Karpas-422 (cell line): ENCODE data around the gene SCFD1. TPM values are rescaled to one million over a fixed set of nuclear protein-coding genes. Genes with fewer than 3 reads are reported as not detected.
"Not testable (repeated sequence)": the region's sequence is repeated elsewhere in the genome, so short reads cannot be mapped to it uniquely, and the experiment has no call there.

Experiments
- DNase-seq: peaks from one replicate; pipeline ENCODE4 v3.0.0-alpha.2; 2015
- H2AFZ ChIP-seq: fragments of 200-600 bp; sonication (generic); 2 replicates; pipeline ENCODE4 v1.6.1; 2014; ENCODE audit warnings: antibody characterized with exemption, low read length, mixed read lengths
- H3K27ac ChIP-seq: fragments of 200-600 bp; sonication (generic); 2 replicates; pipeline ENCODE4 v1.5.1; 2014; ENCODE audit warnings: mild to moderate bottlenecking, low read length, moderate library complexity
- H3K27me3 ChIP-seq: fragments of 200-600 bp; sonication (generic); 2 replicates; pipeline ENCODE4 v1.6.1; 2014; ENCODE audit warnings: low read length, mixed read lengths
- H3K36me3 ChIP-seq: fragments of 200-600 bp; sonication (generic); 2 replicates; pipeline ENCODE4 v1.6.1; 2014; ENCODE audit warnings: low read length, mixed read lengths; ENCODE audit not compliant: insufficient read depth
- H3K4me1 ChIP-seq: fragments of 200-600 bp; sonication (generic); 2 replicates; pipeline ENCODE4 v1.6.1; 2014; ENCODE audit warnings: mild to moderate bottlenecking, low read length, mixed read lengths
- H3K4me2 ChIP-seq: fragments of 200-600 bp; sonication (generic); 2 replicates; pipeline ENCODE4 v1.6.1; 2014; ENCODE audit warnings: low read length, low read depth, mild to moderate bottlenecking; ENCODE audit not compliant: poor library complexity, severe bottlenecking
- H3K4me3 ChIP-seq: fragments of 200-600 bp; sonication (generic); 2 replicates; pipeline ENCODE4 v1.5.1; 2014; ENCODE audit warnings: mild to moderate bottlenecking, antibody characterized with exemption, low read length, mixed read lengths
- H3K79me2 ChIP-seq: fragments of 200-600 bp; sonication (generic); 2 replicates; pipeline ENCODE4 v1.6.1; 2014; ENCODE audit warnings: mild to moderate bottlenecking, low read length, mixed read lengths
- H3K9ac ChIP-seq: fragments of 200-600 bp; sonication (generic); 2 replicates; pipeline ENCODE4 v1.6.0; 2014; ENCODE audit warnings: low read length
- H3K9me2 ChIP-seq: fragments of 200-600 bp; sonication (generic), shearing (Covaris generic); replicated peaks from 2 replicates; pipeline ENCODE4 v1.6.0; 2014; ENCODE audit warnings: mild to moderate bottlenecking, low read length, moderate library complexity; ENCODE audit not compliant: insufficient read depth
- H3K9me3 ChIP-seq: fragments of 300-700, 200-600 bp; sonication (generic); 2 replicates; pipeline ENCODE4 v1.6.1; 2014; ENCODE audit warnings: low read length, mixed read lengths
- H4K20me1 ChIP-seq: fragments of 200-600 bp; sonication (generic); 2 replicates; pipeline ENCODE4 v1.6.1; 2014; ENCODE audit warnings: mild to moderate bottlenecking, antibody characterized with exemption, low read length, low read depth; ENCODE audit not compliant: insufficient read depth
- total RNA-seq: library from RNA; depleted of rRNA; stranded (reverse); fragments of >200 nt; shearing (Covaris generic); gene quantifications from 2 replicates; pipeline ENCODE4 v1.2.3, GENCODE V29; 2014; ENCODE audit warnings: low replicate concordance

The SCFD1 gene
- total RNA-seq, 1 experiment from 2014 or later, result 214 TPM

GRCh38 chr14:30600922-30601918, 20.9 kb upstream of the SCFD1 start:
- Histone ChIP-seq H3K79me2 (peaks cover 61% of the 10 kb centered on the region), H3K4me2 (no peak overlapping the region), H3K9ac (no peak overlapping the region), H4K20me1 (no peaks in the 10 kb centered on the region), H3K9me2 (no peaks in the 10 kb centered on the region), H3K27ac (no peak overlapping the region), H3K36me3 (peaks cover 81% of the 10 kb centered on the region), H3K27me3 (no peaks in the 10 kb centered on the region), H2AFZ (no peak overlapping the region), H3K4me3 (no peak overlapping the region), H3K4me1 (no peaks in the 10 kb centered on the region), H3K9me3 (no peaks in the 10 kb centered on the region)
- no peak for DNase-seq

GRCh38 chr14:30603402-30603801, 18.7 kb upstream of the SCFD1 start:
- Histone ChIP-seq H3K9me2 (no peaks in the 10 kb centered on the region), H3K9me3 (no peaks in the 10 kb centered on the region), H3K27ac (no peak overlapping the region), H3K79me2 (peaks cover 52% of the 10 kb centered on the region), H3K4me3 (no peak overlapping the region), H3K4me2 (no peak overlapping the region), H3K4me1 (no peaks in the 10 kb centered on the region), H2AFZ (no peak overlapping the region), H4K20me1 (no peaks in the 10 kb centered on the region), H3K27me3 (no peaks in the 10 kb centered on the region), H3K9ac (no peak overlapping the region), H3K36me3 (peaks cover 82% of the 10 kb centered on the region)
- no peak for DNase-seq

GRCh38 chr14:30604696-30605095, 17.4 kb upstream of the SCFD1 start:
- not testable (repeated sequence) for H3K4me1 ChIP-seq
- peaks cover 87% of the 10 kb centered on the region for H3K36me3 ChIP-seq

GRCh38 chr14:30607156-30607780, 14.9 kb upstream of the SCFD1 start:
- Histone ChIP-seq H3K4me3 (no peak overlapping the region), H3K27ac (no peak overlapping the region), H3K4me2 (no peak overlapping the region), H3K9me2 (no peaks in the 10 kb centered on the region), H3K79me2 (peaks cover 55% of the 10 kb centered on the region), H3K9ac (no peak overlapping the region), H3K36me3 (peaks cover 85% of the 10 kb centered on the region), H2AFZ (no peak overlapping the region), H3K27me3 (no peaks in the 10 kb centered on the region), H3K4me1 (no peaks in the 10 kb centered on the region), H4K20me1 (no peaks in the 10 kb centered on the region), H3K9me3 (no peaks in the 10 kb centered on the region)
- DNase-seq, result no peak

More at GRCh38 chr14:30604696-30605095, 17.4 kb upstream of the SCFD1 start:
- DNase-seq, H3K4me2 ChIP-seq, H3K27me3 ChIP-seq, H3K27ac ChIP-seq, H3K9me2 ChIP-seq, H2AFZ ChIP-seq, H4K20me1 ChIP-seq, H3K4me3 ChIP-seq, H3K9me3 ChIP-seq, H3K9ac ChIP-seq: not testable (repeated sequence)
- H3K79me2 ChIP-seq, result peaks cover 52% of the 10 kb centered on the region

- Histone ChIP-seq H3K36me3 (peaks cover 82% of the 10 kb centered on the region), H3K9ac (no peak overlapping the region), H3K27me3 (no peaks in the 10 kb centered on the region), H3K4me1 (no peaks in the 10 kb centered on the region), H2AFZ (no peak overlapping the region), H4K20me1 (no peaks in the 10 kb centered on the region), H3K4me3 (no peak overlapping the region), H3K79me2 (peaks cover 59% of the 10 kb centered on the region), H3K27ac (no peak overlapping the region), H3K9me3 (no peaks in the 10 kb centered on the region), H3K4me2 (no peak overlapping the region), H3K9me2 (no peaks in the 10 kb centered on the region)
- DNase-seq, result no peak
Measured at GRCh38 chr14:30608533-30609006, 13.5 kb upstream of the SCFD1 start.

GRCh38 chr14:30610787-30611343, 11.3 kb upstream of the SCFD1 start:
- H2AFZ ChIP-seq, result no peak overlapping the region
- H3K9me2 ChIP-seq, result no peaks in the 10 kb centered on the region
- H3K36me3 ChIP-seq, result peaks cover 83% of the 10 kb centered on the region; the same call in 1 of the 2 replicates
- H3K27me3 ChIP-seq, result no peaks in the 10 kb centered on the region
- no peak overlapping the region for H3K4me2 ChIP-seq
- no peak overlapping the region for H3K9ac ChIP-seq
- H4K20me1 ChIP-seq, result no peaks in the 10 kb centered on the region
- H3K4me3 ChIP-seq, result no peak overlapping the region
- no peaks in the 10 kb centered on the region for H3K9me3 ChIP-seq
- no peaks in the 10 kb centered on the region for H3K4me1 ChIP-seq
- DNase-seq, result peak; percentile 75
- H3K27ac ChIP-seq, result no peak overlapping the region
- H3K79me2 ChIP-seq, result peaks cover 56% of the 10 kb centered on the region

- no peak overlapping the region for H3K4me3 ChIP-seq
- H4K20me1 ChIP-seq, result no peaks in the 10 kb centered on the region
- peaks cover 47% of the 10 kb centered on the region for H3K79me2 ChIP-seq
- no peaks in the 10 kb centered on the region for H3K9me2 ChIP-seq
- peaks cover 22% of the 10 kb centered on the region for H3K4me1 ChIP-seq
- no peak for DNase-seq
- H3K9me3 ChIP-seq, result no peaks in the 10 kb centered on the region
- H3K4me2 ChIP-seq, result no peak overlapping the region
- H3K36me3 ChIP-seq, result peaks cover 70% of the 10 kb centered on the region; the same call in 1 of the 2 replicates
- no peak overlapping the region for H3K27ac ChIP-seq
- no peak overlapping the region for H2AFZ ChIP-seq
- H3K9ac ChIP-seq, result no peak overlapping the region
- H3K27me3 ChIP-seq, result no peaks in the 10 kb centered on the region
Measured at GRCh38 chr14:30614155-30614554, 8.0 kb upstream of the SCFD1 start.

GRCh38 chr14:30620178-30620577, 1.9 kb upstream of the SCFD1 start:
- peak overlapping the region; percentile 83 for H3K4me3 ChIP-seq
- H3K4me2 ChIP-seq, result peak overlapping the region; percentile 97
- peaks cover 64% of the 10 kb centered on the region for H3K4me1 ChIP-seq
- no peaks in the 10 kb centered on the region for H3K27me3 ChIP-seq
- H3K9me2 ChIP-seq, result no peaks in the 10 kb centered on the region
- no peaks in the 10 kb centered on the region for H4K20me1 ChIP-seq
- peak overlapping the region; percentile 87 for H3K27ac ChIP-seq
- peak overlapping the region; percentile 16; the same call in 1 of the 2 replicates for H3K9ac ChIP-seq
- DNase-seq, result peak; percentile 87
- no peaks in the 10 kb centered on the region for H3K9me3 ChIP-seq
- H2AFZ ChIP-seq, result no peak overlapping the region
- H3K79me2 ChIP-seq, result peaks cover 36% of the 10 kb centered on the region
- H3K36me3 ChIP-seq, result peaks cover 35% of the 10 kb centered on the region; the same call in 1 of the 2 replicates
